MCF 10A (cell line): ENCODE data around the gene PEX13. TPM values are rescaled to one million over a fixed set of nuclear protein-coding genes. Genes with fewer than 3 reads are reported as not detected.

Source experiments
- BruUV-seq: library from RNA; stranded (reverse); fragments of 400-500 nt; replicated peaks from 2 replicates; lab custom pipeline; 2021; lab: Mats Ljungman, UMichigan
- CTCF ChIA-PET: fragments of 300-600 bp; sonication (Branson Sonifier 250); formaldehyde crosslinking; extraction: SDS; loops from one replicate; lab custom pipeline; 2021; ENCODE audit warnings: antibody characterized with exemption, inconsistent platforms; lab: Yijun Ruan, JAX
- POLR2A ChIA-PET: fragments of 300-600, 350-650 bp; sonication (Branson Sonifier 250); formaldehyde crosslinking; extraction: SDS; loops from one replicate; lab custom pipeline; 2020; ENCODE audit warnings: antibody characterized with exemption, inconsistent platforms; lab: Yijun Ruan, JAX
- DNase-seq: peaks from one replicate; pipeline ENCODE4 v3.0.0-alpha.2; 2018; ENCODE audit not compliant: unreplicated experiment
- H3K27ac Mint-ChIP-seq: one replicate; pipeline ENCODE4 v1.8.0; 2022; ENCODE audit warnings: mild to moderate bottlenecking, low read depth, mixed read lengths; ENCODE audit not compliant: unreplicated experiment
- H3K27me3 Mint-ChIP-seq: one replicate; pipeline ENCODE4 v1.8.0; 2022; ENCODE audit warnings: mixed read lengths; ENCODE audit not compliant: insufficient read depth, unreplicated experiment
- H3K36me3 Mint-ChIP-seq: one replicate; pipeline ENCODE4 v1.8.0; 2022; ENCODE audit warnings: mild to moderate bottlenecking, moderate library complexity, mixed read lengths; ENCODE audit not compliant: insufficient read depth, unreplicated experiment
- H3K4me1 Mint-ChIP-seq: one replicate; pipeline ENCODE4 v1.8.0; 2022; ENCODE audit warnings: mixed read lengths; ENCODE audit not compliant: insufficient read depth, unreplicated experiment
- H3K4me3 Mint-ChIP-seq: one replicate; pipeline ENCODE4 v1.8.0; 2022; ENCODE audit warnings: mild to moderate bottlenecking, moderate library complexity, mixed read lengths; ENCODE audit not compliant: unreplicated experiment
- H3K9me3 Mint-ChIP-seq: one replicate; pipeline ENCODE4 v1.8.0; 2022; ENCODE audit warnings: mixed read lengths; ENCODE audit not compliant: unreplicated experiment
- intact Hi-C: fragments of 100-400 bp; cut with micrococcal nuclease; formaldehyde crosslinking; loops from 2 replicates; pipeline ENCODE4 v1.14.1; 2022
- total RNA-seq: library from RNA; stranded (reverse); gene quantifications from 2 replicates; pipeline ENCODE4 v1.2.3, GENCODE V29; 2022
- TF ChIP-seq, protein P1 (sequence below): fragments of 200-600 bp; IDR thresholded peaks from one replicate; pipeline ENCODE4 v1.8.0; 2022; ENCODE audit warnings: antibody characterized with exemption, mild to moderate bottlenecking; ENCODE audit not compliant: unreplicated experiment

Gene PEX13
- total RNA-seq, 1 experiment from 2014 or later: 18.6 TPM

DNA sequence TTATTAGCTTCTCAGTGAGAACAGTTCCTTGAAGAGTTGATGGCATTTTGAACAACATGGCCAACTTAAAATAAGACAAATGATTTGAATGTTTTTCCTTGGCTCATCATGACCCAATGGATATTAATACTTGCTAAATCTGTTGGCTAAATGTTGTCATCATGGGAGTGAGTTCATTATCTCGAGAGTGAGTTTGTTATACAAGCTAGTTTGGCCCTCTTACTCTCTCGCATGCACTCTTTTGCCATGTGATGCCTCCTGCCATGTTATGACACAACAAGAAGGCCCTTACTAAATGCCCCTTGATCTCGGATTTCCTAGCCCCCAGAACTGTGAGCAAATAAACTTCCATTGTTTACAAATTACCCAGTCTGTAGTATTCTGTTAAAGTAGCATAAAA is 25.3 kb downstream of the PEX13 start:
- H3K4me3 Mint-ChIP-seq: no peak overlapping the region
- peaks cover 39% of the 10 kb centered on the region for H3K36me3 Mint-ChIP-seq
- H3K4me1 Mint-ChIP-seq: no peaks in the 10 kb centered on the region
- no TSS peak for BruUV-seq
- H3K9me3 Mint-ChIP-seq: peaks cover under 1% of the 10 kb centered on the region
- TF ChIP-seq, protein P1, sequence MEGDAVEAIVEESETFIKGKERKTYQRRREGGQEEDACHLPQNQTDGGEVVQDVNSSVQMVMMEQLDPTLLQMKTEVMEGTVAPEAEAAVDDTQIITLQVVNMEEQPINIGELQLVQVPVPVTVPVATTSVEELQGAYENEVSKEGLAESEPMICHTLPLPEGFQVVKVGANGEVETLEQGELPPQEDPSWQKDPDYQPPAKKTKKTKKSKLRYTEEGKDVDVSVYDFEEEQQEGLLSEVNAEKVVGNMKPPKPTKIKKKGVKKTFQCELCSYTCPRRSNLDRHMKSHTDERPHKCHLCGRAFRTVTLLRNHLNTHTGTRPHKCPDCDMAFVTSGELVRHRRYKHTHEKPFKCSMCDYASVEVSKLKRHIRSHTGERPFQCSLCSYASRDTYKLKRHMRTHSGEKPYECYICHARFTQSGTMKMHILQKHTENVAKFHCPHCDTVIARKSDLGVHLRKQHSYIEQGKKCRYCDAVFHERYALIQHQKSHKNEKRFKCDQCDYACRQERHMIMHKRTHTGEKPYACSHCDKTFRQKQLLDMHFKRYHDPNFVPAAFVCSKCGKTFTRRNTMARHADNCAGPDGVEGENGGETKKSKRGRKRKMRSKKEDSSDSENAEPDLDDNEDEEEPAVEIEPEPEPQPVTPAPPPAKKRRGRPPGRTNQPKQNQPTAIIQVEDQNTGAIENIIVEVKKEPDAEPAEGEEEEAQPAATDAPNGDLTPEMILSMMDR: no peak
- intact Hi-C loops: no loop called here
- ChIA-PET CTCF (no interaction called here), POLR2A (interaction anchor here (1.0 to 1.2 kb wide), 4 partner anchors 10 to 167 kb away, joined by 3 to 4 read pairs (median 4); partner anchors contain the start of gene SANBR)
- H3K27ac Mint-ChIP-seq: no peak overlapping the region
- no peak for DNase-seq
- H3K27me3 Mint-ChIP-seq: no peaks in the 10 kb centered on the region

- H3K9me3 Mint-ChIP-seq: no peaks in the 10 kb centered on the region
- TF ChIP-seq, protein P1: no peak
- POLR2A ChIA-PET: no interaction called here
- CTCF ChIA-PET: no interaction called here
- no peaks in the 10 kb centered on the region for H3K27me3 Mint-ChIP-seq
- no peak for DNase-seq
- no peak overlapping the region for H3K4me3 Mint-ChIP-seq
- no peak overlapping the region for H3K27ac Mint-ChIP-seq
- H3K4me1 Mint-ChIP-seq: no peaks in the 10 kb centered on the region
- intact Hi-C loops: no loop called here
- peaks cover 56% of the 10 kb centered on the region for H3K36me3 Mint-ChIP-seq
- no TSS peak for BruUV-seq
Observed at GRCh38 chr2:61044636-61045035, 27.1 kb downstream of the PEX13 start.

- intact Hi-C loops: no loop called here
- Mint-ChIP-seq H3K9me3 (no peaks in the 10 kb centered on the region), H3K4me1 (no peaks in the 10 kb centered on the region), H3K27me3 (no peaks in the 10 kb centered on the region), H3K4me3 (no peak overlapping the region), H3K36me3 (peaks cover 62% of the 10 kb centered on the region), H3K27ac (no peak overlapping the region)
- ChIA-PET CTCF (interaction anchor here (0.9 kb wide), 1 partner anchor 19 kb away, joined by 3 read pairs; no protein-coding TSS in a partner anchor), POLR2A (interaction anchor here (0.9 kb wide), 1 partner anchor 132 kb away, joined by 3 read pairs; no protein-coding TSS in a partner anchor)
- TF ChIP-seq, protein P1: no peak
- no peak for DNase-seq
- no TSS peak for BruUV-seq
Observed at GRCh38 chr2:61045226-61045625, 27.7 kb downstream of the PEX13 start.

DNA sequence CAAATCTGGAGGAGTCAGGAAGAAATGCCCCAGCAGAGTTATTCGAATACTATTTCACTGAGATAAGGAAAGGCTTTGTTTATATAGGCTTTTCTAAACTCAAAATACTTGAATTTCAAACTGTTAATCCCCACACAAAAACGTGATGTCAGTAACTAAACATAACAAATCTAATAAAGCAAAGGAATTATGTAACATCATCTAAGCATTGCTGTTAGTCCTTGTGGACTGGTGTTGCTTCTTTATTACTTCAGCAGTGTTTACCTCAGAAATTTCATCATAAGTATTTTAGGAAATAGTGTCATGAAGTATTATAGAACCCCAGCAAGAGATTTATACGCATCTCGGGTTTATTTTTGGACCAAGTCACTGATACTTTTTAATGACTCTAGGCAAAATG is 28.5 kb downstream of the PEX13 start:
- CTCF ChIA-PET: interaction anchor here (0.9 kb wide), 1 partner anchor 18 kb away, joined by 3 read pairs; no protein-coding TSS in a partner anchor
- no peaks in the 10 kb centered on the region for H3K9me3 Mint-ChIP-seq
- H3K27ac Mint-ChIP-seq: no peak overlapping the region

More for the DNA sequence above, 28.5 kb downstream of the PEX13 start:
- POLR2A ChIA-PET: interaction anchor here (0.9 kb wide), 1 partner anchor 131 kb away, joined by 3 read pairs; no protein-coding TSS in a partner anchor
- Mint-ChIP-seq H3K36me3 (peaks cover 66% of the 10 kb centered on the region), H3K4me3 (no peak overlapping the region), H3K4me1 (no peaks in the 10 kb centered on the region), H3K27me3 (no peaks in the 10 kb centered on the region)
- BruUV-seq: no TSS peak
- intact Hi-C loops: no loop called here
- no peak for DNase-seq
- TF ChIP-seq, protein P1: no peak
